Fibroblast of lung (primary cell): Measurements from ENCODE around the gene EPN3.

Source experiments
- CTCF ChIP-seq, 2 donors: IDR thresholded peaks in 1 of 2; conservative IDR thresholded peaks in 1 of 2; 1 replicate in 1 of 2; 2 replicates in 1 of 2; pipeline ENCODE4 v1.5.1; 2011 to 2012; ENCODE audit warnings: low read length in 2 of 2, control low read depth in 1 of 2, inconsistent platforms in 1 of 2, low read depth in 1 of 2, mild to moderate bottlenecking in 1 of 2
- EZH2 ChIP-seq: IDR thresholded peaks from 2 replicates; pipeline ENCODE4 v1.5.1; 2012; ENCODE audit warnings: low read length, control low read depth, mild to moderate bottlenecking; ENCODE audit errors: missing control alignments

GRCh38 chr17:50514388-50514787, 18.1 kb upstream of the EPN3 start:
- no peak for TF ChIP-seq CTCF (conservative IDR thresholded peaks at IDR 0.05 in 1 of 2, IDR thresholded peaks at IDR 0.05 in 1 of 2; ENCODE audit: low read depth in 1 of 2, low read length in 2 of 2)
- no peak for TF ChIP-seq EZH2
